Measurements from ENCODE around the gene CRMP1.

DNA sequence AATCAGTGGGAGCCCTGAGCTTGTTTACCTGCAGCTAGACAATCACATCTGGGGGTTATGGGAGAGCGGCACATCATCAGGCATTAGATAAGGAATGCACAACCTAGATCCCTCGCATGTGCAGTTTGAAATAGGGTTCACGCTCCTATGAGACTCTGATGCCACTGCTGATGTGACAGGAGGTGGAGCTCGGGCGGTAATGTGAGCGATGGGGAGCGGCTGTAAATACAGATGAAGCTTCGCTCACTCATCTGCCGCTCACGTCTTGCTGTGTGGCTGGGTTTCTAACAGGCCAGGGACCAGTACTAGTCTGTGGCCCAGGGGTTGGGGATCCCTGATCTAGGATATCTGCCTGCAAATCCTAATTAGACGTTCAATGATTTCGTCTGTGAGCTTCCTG, 90.3 kb downstream of the CRMP1 start:
- TF ChIP-seq CTCF (IDR thresholded peaks at IDR 0.05; ENCODE audit: borderline replicate concordance, extremely low read depth, low read length, poor library complexity, severe bottlenecking) = no peak
- no peak for TF ChIP-seq EZH2 (IDR thresholded peaks at IDR 0.05; ENCODE audit: borderline replicate concordance, low read depth, low read length, severe bottlenecking)
